Neural cell (in vitro differentiated cells): ENCODE results near the gene ANKS1B. TPM values are rescaled to one million over a fixed set of nuclear protein-coding genes. Genes with fewer than 3 reads are reported as not detected.

Experiments
- H2AFZ ChIP-seq: fragments of 200-600, 300-800 bp; sonication (generic), shearing (Covaris generic); 2 replicates; pipeline ENCODE4 v1.6.0; 2014; ENCODE audit warnings: low read depth, mild to moderate bottlenecking, antibody characterized with exemption, low read length, moderate library complexity
- H3F3A ChIP-seq: fragments of 200-600 bp; shearing (Covaris generic); 2 replicates; pipeline ENCODE4 v1.6.1; 2016; ENCODE audit warnings: mild to moderate bottlenecking, moderate library complexity, mixed read lengths, antibody characterized with exemption, low read length; ENCODE audit not compliant: insufficient read depth, poor library complexity, severe bottlenecking
- H3K27ac ChIP-seq: fragments of 200-600, 300-800 bp; sonication (generic), shearing (Covaris generic); 2 replicates; pipeline ENCODE4 v1.5.1; 2014; ENCODE audit warnings: mild to moderate bottlenecking, low read length, moderate library complexity
- H3K27me3 ChIP-seq: fragments of 300-800, 200-600 bp; sonication (generic), shearing (Covaris generic); 2 replicates; pipeline ENCODE4 v1.6.0; 2014; ENCODE audit warnings: mild to moderate bottlenecking, low read depth, low read length, moderate library complexity; ENCODE audit not compliant: insufficient read depth
- H3K36me3 ChIP-seq: fragments of 300-800, 200-600 bp; sonication (generic), shearing (Covaris generic); 2 replicates; pipeline ENCODE4 v1.5.1; 2014; ENCODE audit warnings: mild to moderate bottlenecking, antibody characterized with exemption, low read length, moderate library complexity; ENCODE audit not compliant: insufficient read depth
- H3K4me2 ChIP-seq: fragments of 300-800, 200-600 bp; sonication (generic), shearing (Covaris generic); 2 replicates; pipeline ENCODE4 v1.6.0; 2014; ENCODE audit warnings: mild to moderate bottlenecking, low read length
- H3K4me3 ChIP-seq: fragments of 300-800, 200-600 bp; sonication (generic), shearing (Covaris generic); 2 replicates; pipeline ENCODE4 v1.5.1; 2014; ENCODE audit warnings: mild to moderate bottlenecking, low read length, moderate library complexity
- H3K79me2 ChIP-seq: fragments of 200-600 bp; shearing (Covaris generic); replicated peaks from 2 replicates; pipeline ENCODE4 v1.6.0; 2014; ENCODE audit warnings: mild to moderate bottlenecking, low read length, moderate library complexity; ENCODE audit not compliant: insufficient read depth
- H3K9ac ChIP-seq: fragments of 300-800, 200-600 bp; sonication (generic), shearing (Covaris generic); 2 replicates; pipeline ENCODE4 v1.6.1; 2016; ENCODE audit warnings: mild to moderate bottlenecking, low read length, mixed read lengths
- H3K9me2 ChIP-seq: fragments of 200-600 bp; shearing (Covaris generic); 2 replicates; pipeline ENCODE4 v1.6.1; 2016; ENCODE audit warnings: mild to moderate bottlenecking, low read length, mixed read lengths; ENCODE audit not compliant: insufficient read depth
- H3K9me3 ChIP-seq: fragments of 200-600, 300-800 bp; sonication (generic), shearing (Covaris generic); 2 replicates; pipeline ENCODE4 v1.6.1; 2016; ENCODE audit warnings: mild to moderate bottlenecking, mixed run types, low read length, moderate library complexity, mixed read lengths
- H4K20me1 ChIP-seq: fragments of 200-600 bp; shearing (Covaris generic); 2 replicates; pipeline ENCODE4 v1.6.1; 2016; ENCODE audit warnings: mild to moderate bottlenecking, mixed run types; ENCODE audit not compliant: insufficient read depth
- EP300 ChIP-seq: fragments of 450-650 bp; conservative IDR thresholded peaks from 2 replicates; pipeline ENCODE4 v1.6.1; 2014; ENCODE audit warnings: antibody characterized with exemption, mild to moderate bottlenecking, moderate library complexity; ENCODE audit not compliant: poor library complexity, severe bottlenecking
- EZH2 ChIP-seq: fragments of 200-600, 300-800 bp; shearing (Covaris generic), sonication (generic); IDR thresholded peaks from 2 replicates; pipeline ENCODE4 v1.6.1; 2014; ENCODE audit warnings: antibody characterized with exemption, low read length, borderline replicate concordance, mild to moderate bottlenecking; ENCODE audit not compliant: insufficient read depth, poor library complexity, severe bottlenecking
- MXI1 ChIP-seq: fragments of 450-650 bp; conservative IDR thresholded peaks from 2 replicates; pipeline ENCODE4 v1.6.1; 2014; ENCODE audit warnings: antibody characterized with exemption, mild to moderate bottlenecking; ENCODE audit not compliant: poor library complexity, severe bottlenecking
- POLR2AphosphoS5 ChIP-seq: IDR thresholded peaks from 2 replicates; pipeline ENCODE4 v1.6.1; 2012
- RAD21 ChIP-seq: fragments of 450-650 bp; conservative IDR thresholded peaks from 2 replicates; pipeline ENCODE4 v1.6.1; 2014; ENCODE audit warnings: antibody characterized with exemption, mild to moderate bottlenecking, moderate library complexity
- SMC3 ChIP-seq: fragments of 450-650 bp; conservative IDR thresholded peaks from 2 replicates; pipeline ENCODE4 v1.6.1; 2014; ENCODE audit warnings: antibody characterized with exemption, mild to moderate bottlenecking, moderate library complexity; ENCODE audit not compliant: poor library complexity
- TAF1 ChIP-seq: IDR thresholded peaks from 2 replicates; pipeline ENCODE4 v1.6.1; 2012; ENCODE audit warnings: low read depth
- polyA plus RNA-seq: library from polyadenylated mRNA; depleted of rRNA; stranded (reverse); fragments of >200 nt; gene quantifications from 2 replicates; pipeline ENCODE4 v1.2.3, GENCODE V29; 2014
- TF ChIP-seq, protein P1 (sequence below): IDR thresholded peaks from 2 replicates; pipeline ENCODE4 v1.6.1; 2012; ENCODE audit warnings: borderline replicate concordance
- TF ChIP-seq, protein P2 (sequence below): fragments of 450-650 bp; IDR thresholded peaks from 2 replicates; pipeline ENCODE4 v1.5.1; 2014; ENCODE audit warnings: antibody characterized with exemption, mild to moderate bottlenecking, moderate library complexity; ENCODE audit not compliant: poor library complexity, severe bottlenecking

Gene ANKS1B
- polyA plus RNA-seq, 1 donor from 2014 or later, result 65.6 TPM

- no peak for TF ChIP-seq SMC3
- TF ChIP-seq POLR2AphosphoS5, result no peak
- TF ChIP-seq MXI1, result no peak
- TF ChIP-seq, protein P1, sequence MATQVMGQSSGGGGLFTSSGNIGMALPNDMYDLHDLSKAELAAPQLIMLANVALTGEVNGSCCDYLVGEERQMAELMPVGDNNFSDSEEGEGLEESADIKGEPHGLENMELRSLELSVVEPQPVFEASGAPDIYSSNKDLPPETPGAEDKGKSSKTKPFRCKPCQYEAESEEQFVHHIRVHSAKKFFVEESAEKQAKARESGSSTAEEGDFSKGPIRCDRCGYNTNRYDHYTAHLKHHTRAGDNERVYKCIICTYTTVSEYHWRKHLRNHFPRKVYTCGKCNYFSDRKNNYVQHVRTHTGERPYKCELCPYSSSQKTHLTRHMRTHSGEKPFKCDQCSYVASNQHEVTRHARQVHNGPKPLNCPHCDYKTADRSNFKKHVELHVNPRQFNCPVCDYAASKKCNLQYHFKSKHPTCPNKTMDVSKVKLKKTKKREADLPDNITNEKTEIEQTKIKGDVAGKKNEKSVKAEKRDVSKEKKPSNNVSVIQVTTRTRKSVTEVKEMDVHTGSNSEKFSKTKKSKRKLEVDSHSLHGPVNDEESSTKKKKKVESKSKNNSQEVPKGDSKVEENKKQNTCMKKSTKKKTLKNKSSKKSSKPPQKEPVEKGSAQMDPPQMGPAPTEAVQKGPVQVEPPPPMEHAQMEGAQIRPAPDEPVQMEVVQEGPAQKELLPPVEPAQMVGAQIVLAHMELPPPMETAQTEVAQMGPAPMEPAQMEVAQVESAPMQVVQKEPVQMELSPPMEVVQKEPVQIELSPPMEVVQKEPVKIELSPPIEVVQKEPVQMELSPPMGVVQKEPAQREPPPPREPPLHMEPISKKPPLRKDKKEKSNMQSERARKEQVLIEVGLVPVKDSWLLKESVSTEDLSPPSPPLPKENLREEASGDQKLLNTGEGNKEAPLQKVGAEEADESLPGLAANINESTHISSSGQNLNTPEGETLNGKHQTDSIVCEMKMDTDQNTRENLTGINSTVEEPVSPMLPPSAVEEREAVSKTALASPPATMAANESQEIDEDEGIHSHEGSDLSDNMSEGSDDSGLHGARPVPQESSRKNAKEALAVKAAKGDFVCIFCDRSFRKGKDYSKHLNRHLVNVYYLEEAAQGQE, result no peak
- TF ChIP-seq, protein P2, sequence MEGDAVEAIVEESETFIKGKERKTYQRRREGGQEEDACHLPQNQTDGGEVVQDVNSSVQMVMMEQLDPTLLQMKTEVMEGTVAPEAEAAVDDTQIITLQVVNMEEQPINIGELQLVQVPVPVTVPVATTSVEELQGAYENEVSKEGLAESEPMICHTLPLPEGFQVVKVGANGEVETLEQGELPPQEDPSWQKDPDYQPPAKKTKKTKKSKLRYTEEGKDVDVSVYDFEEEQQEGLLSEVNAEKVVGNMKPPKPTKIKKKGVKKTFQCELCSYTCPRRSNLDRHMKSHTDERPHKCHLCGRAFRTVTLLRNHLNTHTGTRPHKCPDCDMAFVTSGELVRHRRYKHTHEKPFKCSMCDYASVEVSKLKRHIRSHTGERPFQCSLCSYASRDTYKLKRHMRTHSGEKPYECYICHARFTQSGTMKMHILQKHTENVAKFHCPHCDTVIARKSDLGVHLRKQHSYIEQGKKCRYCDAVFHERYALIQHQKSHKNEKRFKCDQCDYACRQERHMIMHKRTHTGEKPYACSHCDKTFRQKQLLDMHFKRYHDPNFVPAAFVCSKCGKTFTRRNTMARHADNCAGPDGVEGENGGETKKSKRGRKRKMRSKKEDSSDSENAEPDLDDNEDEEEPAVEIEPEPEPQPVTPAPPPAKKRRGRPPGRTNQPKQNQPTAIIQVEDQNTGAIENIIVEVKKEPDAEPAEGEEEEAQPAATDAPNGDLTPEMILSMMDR, result no peak
- no peak for TF ChIP-seq RAD21
- TF ChIP-seq TAF1, result no peak
- TF ChIP-seq EZH2, result no peak
- TF ChIP-seq EP300, result no peak
Observed at GRCh38 chr12:99966429-99966828, 18.3 kb downstream of the ANKS1B start.

GRCh38 chr12:99960311-99960710, 24.4 kb downstream of the ANKS1B start:
- TF ChIP-seq, protein P1, result no peak
- TF ChIP-seq POLR2AphosphoS5 (no peak), TAF1 (no peak), MXI1 (no peak), RAD21 (no peak), EZH2 (no peak), SMC3 (no peak), EP300 (no peak)
- TF ChIP-seq, protein P2, result no peak
- H4K20me1 ChIP-seq, result no peaks in the 10 kb centered on the region
- no peaks in the 10 kb centered on the region for H3F3A ChIP-seq
- H3K4me3 ChIP-seq, result no peak overlapping the region
- no peak overlapping the region for H3K9ac ChIP-seq
- H3K27ac ChIP-seq, result no peak overlapping the region
- H3K9me3 ChIP-seq, result no peaks in the 10 kb centered on the region
- H2AFZ ChIP-seq, result no peak overlapping the region
- no peak overlapping the region for H3K4me2 ChIP-seq
- no peaks in the 10 kb centered on the region for H3K27me3 ChIP-seq
- H3K36me3 ChIP-seq, result no peaks in the 10 kb centered on the region
- H3K79me2 ChIP-seq, result no peaks in the 10 kb centered on the region
- H3K9me2 ChIP-seq, result no peaks in the 10 kb centered on the region

More at GRCh38 chr12:99966429-99966828, 18.3 kb downstream of the ANKS1B start:
- Histone ChIP-seq H3K9me2 (no peaks in the 10 kb centered on the region), H3K9me3 (no peaks in the 10 kb centered on the region), H3K27me3 (no peaks in the 10 kb centered on the region), H3K4me2 (no peak overlapping the region), H3K36me3 (no peaks in the 10 kb centered on the region), H3K4me3 (no peak overlapping the region), H2AFZ (no peak overlapping the region), H3F3A (no peaks in the 10 kb centered on the region), H4K20me1 (no peaks in the 10 kb centered on the region), H3K9ac (no peak overlapping the region), H3K79me2 (no peaks in the 10 kb centered on the region), H3K27ac (no peak overlapping the region)
